Muscle layer of duodenum (tissue), 2 donors: ENCODE measurements around the gene CCNH.

Experiments
- H3K27ac ChIP-seq: one replicate; pipeline ENCODE4 v1.7.0; 2013; ENCODE audit warnings: mild to moderate bottlenecking, low read length
- H3K27me3 ChIP-seq: one replicate; pipeline ENCODE4 v1.7.0; 2013; ENCODE audit warnings: low read depth, mild to moderate bottlenecking, control low read depth, low read length
- H3K36me3 ChIP-seq, 2 donors: one replicate each; pipeline ENCODE4 v1.7.0; 2013; ENCODE audit warnings: low read length in 2 of 2, control low read depth in 1 of 2, mild to moderate bottlenecking in 1 of 2; ENCODE audit not compliant: insufficient read depth in 2 of 2, control insufficient read depth in 1 of 2
- H3K4me1 ChIP-seq, 2 donors: one replicate each; pipeline ENCODE4 v1.7.0; 2013; ENCODE audit warnings: low read length in 2 of 2, mild to moderate bottlenecking in 2 of 2, control low read depth in 1 of 2, moderate library complexity in 1 of 2; ENCODE audit not compliant: insufficient read depth in 2 of 2, control insufficient read depth in 1 of 2
- H3K4me3 ChIP-seq, 2 donors: one replicate each; pipeline ENCODE4 v1.7.0; 2013; ENCODE audit warnings: low read length in 2 of 2, low read depth in 1 of 2, mild to moderate bottlenecking in 1 of 2
- H3K9me3 ChIP-seq, 2 donors: one replicate each; pipeline ENCODE4 v1.7.0; 2013; ENCODE audit warnings: low read length in 2 of 2, control low read depth in 1 of 2, mild to moderate bottlenecking in 1 of 2; ENCODE audit not compliant: control insufficient read depth in 1 of 2
- donor health status: healthy.

CCNH gene

GRCh38 chr5:87361031-87361445 lies 51.7 kb downstream of the CCNH start:
- no peaks in the 10 kb centered on the region for H3K9me3 ChIP-seq
- peaks cover 0 to 15% of the 10 kb centered on the region in 2 donors for H3K36me3 ChIP-seq
- no peaks in the 10 kb centered on the region for H3K4me1 ChIP-seq
- no peak overlapping the region for H3K27ac ChIP-seq
- H3K27me3 ChIP-seq = no peaks in the 10 kb centered on the region
- H3K4me3 ChIP-seq = no peak overlapping the region

DNA sequence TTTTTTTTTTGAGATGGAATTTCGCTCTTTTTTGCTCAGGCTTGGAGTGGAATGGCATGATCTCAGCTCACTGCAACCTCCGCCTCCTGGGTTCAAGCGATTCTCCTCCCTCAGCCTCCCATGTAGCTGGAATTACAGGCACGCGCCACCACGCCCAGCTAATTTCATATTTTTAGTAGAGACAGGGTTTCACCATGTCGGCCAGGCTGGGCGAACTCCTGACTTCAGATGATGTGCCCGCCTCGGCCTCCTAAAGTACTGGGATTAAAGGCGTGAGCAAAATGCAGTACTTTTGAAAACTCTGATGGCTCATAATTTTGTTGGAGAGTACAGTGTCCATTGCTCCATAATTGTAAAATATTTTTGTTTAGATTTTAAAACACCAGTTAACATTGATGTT lies 52.6 kb downstream of the CCNH start:
- H3K4me3 ChIP-seq = no peak overlapping the region
- H3K4me1 ChIP-seq = no peaks in the 10 kb centered on the region
- H3K27ac ChIP-seq = no peak overlapping the region
- no peaks in the 10 kb centered on the region for H3K9me3 ChIP-seq
- H3K36me3 ChIP-seq = peaks cover 6 to 23% of the 10 kb centered on the region in 2 donors
- no peaks in the 10 kb centered on the region for H3K27me3 ChIP-seq

DNA sequence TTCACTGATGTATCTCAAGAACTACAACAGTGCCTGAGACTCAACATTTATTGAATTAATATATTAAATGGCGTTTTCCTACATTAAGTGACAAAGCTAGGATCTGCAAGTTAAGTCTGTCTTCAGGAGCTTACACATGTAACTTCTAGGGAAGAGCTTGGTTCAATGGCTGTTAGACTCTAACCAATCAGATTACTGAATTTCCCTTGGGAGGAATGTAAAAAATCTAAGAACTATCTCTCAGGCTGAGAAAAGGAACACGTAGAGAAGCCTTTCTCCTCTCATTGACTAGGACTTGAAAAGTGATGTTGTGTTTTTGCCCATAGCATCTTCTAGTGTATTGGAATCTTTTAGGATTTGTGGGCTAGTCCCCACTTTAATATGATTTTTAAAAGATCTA lies 53.6 kb downstream of the CCNH start:
- Histone ChIP-seq H3K36me3 (peaks cover 8 to 22% of the 10 kb centered on the region in 2 donors), H3K4me1 (no peaks in the 10 kb centered on the region), H3K9me3 (no peaks in the 10 kb centered on the region), H3K4me3 (no peak overlapping the region), H3K27me3 (no peaks in the 10 kb centered on the region), H3K27ac (no peak overlapping the region)

DNA sequence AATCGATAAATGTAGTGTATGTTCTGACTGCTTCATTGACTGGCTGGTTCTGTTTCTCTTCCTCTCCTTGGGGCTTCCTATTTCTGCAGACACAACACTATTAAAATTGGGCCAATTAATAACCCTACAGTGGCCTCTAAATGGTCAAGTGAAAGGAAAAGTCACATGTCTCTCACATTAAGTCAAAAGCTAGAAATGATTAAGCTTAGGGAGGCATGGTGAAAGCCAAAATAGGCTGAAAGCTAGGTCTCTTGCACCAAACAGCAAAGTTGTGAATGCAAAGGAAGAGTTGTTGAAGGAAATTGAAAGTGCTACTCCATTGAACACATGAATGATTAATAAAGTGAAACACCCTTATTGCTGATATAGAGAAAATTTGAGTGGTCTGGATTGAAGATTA lies 58.2 kb downstream of the CCNH start:
- H3K4me3 ChIP-seq = no peak overlapping the region
- no peak overlapping the region for H3K27ac ChIP-seq
- peaks cover 22 to 25% of the 10 kb centered on the region in 2 donors for H3K36me3 ChIP-seq
- H3K9me3 ChIP-seq = no peaks in the 10 kb centered on the region
- H3K4me1 ChIP-seq = no peaks in the 10 kb centered on the region
- no peaks in the 10 kb centered on the region for H3K27me3 ChIP-seq

GRCh38 chr5:87347841-87348240 lies 64.9 kb downstream of the CCNH start:
- Histone ChIP-seq H3K36me3 (peaks cover 16 to 19% of the 10 kb centered on the region in 2 donors), H3K27me3 (no peaks in the 10 kb centered on the region), H3K27ac (no peak overlapping the region), H3K4me3 (no peak overlapping the region), H3K9me3 (no peaks in the 10 kb centered on the region), H3K4me1 (peaks cover 0 to 3% of the 10 kb centered on the region in 2 donors)

GRCh38 chr5:87347272-87347671 lies 65.5 kb downstream of the CCNH start:
- Histone ChIP-seq H3K36me3 (peaks cover 16 to 19% of the 10 kb centered on the region in 2 donors), H3K27ac (no peak overlapping the region), H3K4me1 (peaks cover 0 to 3% of the 10 kb centered on the region in 2 donors), H3K27me3 (no peaks in the 10 kb centered on the region), H3K9me3 (no peaks in the 10 kb centered on the region), H3K4me3 (no peak overlapping the region)
